Panc1 (cell line): ENCODE results near the gene ZNF318.
"Not testable (repeated sequence)": the region's sequence is repeated elsewhere in the genome, so short reads cannot be mapped to it uniquely, and the experiment has no call there.

Experiments used
- POLR2AphosphoS5 ChIP-seq: IDR thresholded peaks from 2 replicates; pipeline ENCODE4 v1.6.1; 2012; ENCODE audit warnings: mild to moderate bottlenecking, low read depth, low read length, moderate library complexity
- SIN3A ChIP-seq: IDR thresholded peaks from 2 replicates; pipeline ENCODE4 v1.6.1; 2012; ENCODE audit warnings: low read depth, mild to moderate bottlenecking, low read length, moderate library complexity, borderline replicate concordance; ENCODE audit not compliant: insufficient read depth
- TF ChIP-seq, protein P1 (sequence below): fragments of 450-650 bp; IDR thresholded peaks from 2 replicates; pipeline ENCODE4 v1.5.1; 2017; ENCODE audit warnings: mild to moderate bottlenecking

GRCh38 chr6:43415275-43415674 is 45.8 kb upstream of the ZNF318 start:
- TF ChIP-seq, protein P1, sequence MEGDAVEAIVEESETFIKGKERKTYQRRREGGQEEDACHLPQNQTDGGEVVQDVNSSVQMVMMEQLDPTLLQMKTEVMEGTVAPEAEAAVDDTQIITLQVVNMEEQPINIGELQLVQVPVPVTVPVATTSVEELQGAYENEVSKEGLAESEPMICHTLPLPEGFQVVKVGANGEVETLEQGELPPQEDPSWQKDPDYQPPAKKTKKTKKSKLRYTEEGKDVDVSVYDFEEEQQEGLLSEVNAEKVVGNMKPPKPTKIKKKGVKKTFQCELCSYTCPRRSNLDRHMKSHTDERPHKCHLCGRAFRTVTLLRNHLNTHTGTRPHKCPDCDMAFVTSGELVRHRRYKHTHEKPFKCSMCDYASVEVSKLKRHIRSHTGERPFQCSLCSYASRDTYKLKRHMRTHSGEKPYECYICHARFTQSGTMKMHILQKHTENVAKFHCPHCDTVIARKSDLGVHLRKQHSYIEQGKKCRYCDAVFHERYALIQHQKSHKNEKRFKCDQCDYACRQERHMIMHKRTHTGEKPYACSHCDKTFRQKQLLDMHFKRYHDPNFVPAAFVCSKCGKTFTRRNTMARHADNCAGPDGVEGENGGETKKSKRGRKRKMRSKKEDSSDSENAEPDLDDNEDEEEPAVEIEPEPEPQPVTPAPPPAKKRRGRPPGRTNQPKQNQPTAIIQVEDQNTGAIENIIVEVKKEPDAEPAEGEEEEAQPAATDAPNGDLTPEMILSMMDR, result not testable (repeated sequence)
- not testable (repeated sequence) for TF ChIP-seq POLR2AphosphoS5, SIN3A
